Measurements from ENCODE around the gene AP3S1. TPM values are rescaled to one million over a fixed set of nuclear protein-coding genes. Genes with fewer than 3 reads are reported as not detected.
"Not testable (repeated sequence)": the region's sequence is repeated elsewhere in the genome, so short reads cannot be mapped to it uniquely, and the experiment has no call there.

Gene AP3S1
- polyA plus RNA-seq, 3 donors, result 30.2 to 86.1 (median 84.8) TPM

DNA sequence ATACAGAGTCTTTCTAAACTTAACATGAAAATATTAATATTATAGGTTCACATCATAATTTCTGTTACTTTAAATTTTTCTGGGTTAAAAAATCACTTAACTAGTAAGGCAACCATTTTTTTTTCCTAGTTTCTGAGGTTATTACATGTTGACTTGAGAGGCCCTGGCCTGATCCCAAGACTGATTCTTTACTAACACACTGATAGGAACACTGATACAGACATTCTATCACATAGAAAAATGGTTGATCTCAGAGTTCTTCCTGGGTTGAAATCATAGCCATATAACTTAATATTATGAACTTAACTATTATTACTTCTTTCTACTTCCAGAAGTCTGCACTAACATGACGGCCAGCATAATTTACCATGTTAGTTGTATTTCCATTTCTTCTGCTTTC lies 43.0 kb downstream of the AP3S1 start:
- no peak overlapping the region for H3K27ac Mint-ChIP-seq
- no peak overlapping the region for H2AFZ ChIP-seq (ENCODE audit: insufficient read depth, low read depth, low read length, poor library complexity, severe bottlenecking)
- intact Hi-C loops (cut with micrococcal nuclease), result no loop called here

GRCh38 chr5:115885208-115885607 lies 43.5 kb downstream of the AP3S1 start:
- H3K79me2 ChIP-seq (ENCODE audit: insufficient read depth, low read length); H3K4me3 Mint-ChIP-seq; H2AFZ ChIP-seq (ENCODE audit: insufficient read depth, low read depth, low read length, poor library complexity, severe bottlenecking); H3K4me1 Mint-ChIP-seq; H3K9me3 Mint-ChIP-seq; H3K4me1 ChIP-seq (ENCODE audit: control insufficient read depth in 1 of 2, insufficient read depth in 2 of 2, low read length in 2 of 2); H4K20me1 ChIP-seq (ENCODE audit: insufficient read depth, low read length); DNase-seq; H3K27me3 ChIP-seq (ENCODE audit: control insufficient read depth in 2 of 2, insufficient read depth in 2 of 2, low read length in 2 of 2); H3K9ac ChIP-seq (ENCODE audit: insufficient read depth, low read length, poor library complexity, severe bottlenecking); H3K4me2 ChIP-seq (replicated peaks; ENCODE audit: extremely low read depth, low read length, poor library complexity, severe bottlenecking); H3K27me3 Mint-ChIP-seq (ENCODE audit: low read depth in 3 of 3); intact Hi-C loops (cut with micrococcal nuclease); H3K4me3 ChIP-seq (replicated peaks in 1 of 3; ENCODE audit: low read depth in 2 of 3, low read length in 3 of 3); H3K9me3 ChIP-seq (replicated peaks in 1 of 2; ENCODE audit: control insufficient read depth in 1 of 2, insufficient read depth in 1 of 2, low read length in 2 of 2); H3K27ac ChIP-seq (ENCODE audit: low read depth in 1 of 2, low read length in 2 of 2): not testable (repeated sequence)
- 81% methylated on average over 3 of the region's 3 CpGs for WGBS (ENCODE audit: insufficient coverage)
- peaks cover 8 to 21% of the 10 kb centered on the region in 2 donors for H3K36me3 ChIP-seq (replicated peaks in 1 of 2; ENCODE audit: control insufficient read depth in 1 of 2, insufficient read depth in 2 of 2, low read length in 2 of 2)
- H3K27ac Mint-ChIP-seq, result peak overlapping the region in 2 of 7 donors; percentile 13 to 68
- H3K36me3 Mint-ChIP-seq, result peaks cover 28 to 50% of the 10 kb centered on the region in 2 donors

More for the DNA sequence above, 43.0 kb downstream of the AP3S1 start:
- H3K9me3 ChIP-seq (replicated peaks in 1 of 2; ENCODE audit: control insufficient read depth in 1 of 2, insufficient read depth in 1 of 2, low read length in 2 of 2), result no peaks in the 10 kb centered on the region
- peaks cover 8 to 21% of the 10 kb centered on the region in 2 donors for H3K36me3 ChIP-seq (replicated peaks in 1 of 2; ENCODE audit: control insufficient read depth in 1 of 2, insufficient read depth in 2 of 2, low read length in 2 of 2)
- TF ChIP-seq CTCF (IDR thresholded peaks at IDR 0.05), result no peak
- H3K27ac ChIP-seq (ENCODE audit: low read depth in 1 of 2, low read length in 2 of 2), result no peak overlapping the region
- no peaks in the 10 kb centered on the region for H4K20me1 ChIP-seq (ENCODE audit: insufficient read depth, low read length)
- H3K27me3 ChIP-seq (ENCODE audit: control insufficient read depth in 2 of 2, insufficient read depth in 2 of 2, low read length in 2 of 2), result no peaks in the 10 kb centered on the region
- Mint-ChIP-seq H3K27me3 (ENCODE audit: low read depth in 3 of 3) (peaks cover 0 to 2% (median 0%) of the 10 kb centered on the region in 3 donors), H3K9me3 (peaks cover 2 to 10% (median 3%) of the 10 kb centered on the region in 7 donors), H3K4me1 (no peaks in the 10 kb centered on the region), H3K4me3 (no peak overlapping the region), H3K36me3 (peaks cover 33 to 55% of the 10 kb centered on the region in 2 donors)
- H3K4me1 ChIP-seq (ENCODE audit: control insufficient read depth in 1 of 2, insufficient read depth in 2 of 2, low read length in 2 of 2), result no peaks in the 10 kb centered on the region
- no CpG with 5 or more reads among the region's 1 CpG for WGBS (ENCODE audit: insufficient coverage)
- no peak overlapping the region for H3K9ac ChIP-seq (ENCODE audit: insufficient read depth, low read length, poor library complexity, severe bottlenecking)
- no peak for DNase-seq
- no peak overlapping the region for H3K4me2 ChIP-seq (replicated peaks; ENCODE audit: extremely low read depth, low read length, poor library complexity, severe bottlenecking)
- H3K4me3 ChIP-seq (replicated peaks in 1 of 3; ENCODE audit: low read depth in 2 of 3, low read length in 3 of 3), result no peak overlapping the region
- H3K79me2 ChIP-seq (ENCODE audit: insufficient read depth, low read length), result no peaks in the 10 kb centered on the region

Measured in CD14-positive monocyte (primary cell).